GM23248 (cell line): ENCODE data around the gene SGMS1. TPM values are rescaled to one million over a fixed set of nuclear protein-coding genes. Genes with fewer than 3 reads are reported as not detected.

Experiments used
- DNase-seq: peaks from one replicate; pipeline ENCODE4 v3.0.0-alpha.2; 2015
- H2AFZ ChIP-seq: fragments of 200-600 bp; sonication (generic); 2 replicates; pipeline ENCODE4 v1.6.1; 2016; ENCODE audit warnings: antibody characterized with exemption
- H3F3A ChIP-seq: fragments of 200-600 bp; sonication (generic); 2 replicates; pipeline ENCODE4 v1.6.1; 2016; ENCODE audit warnings: mild to moderate bottlenecking, antibody characterized with exemption, mixed run types; ENCODE audit not compliant: insufficient read depth
- H3K27ac ChIP-seq: fragments of 200-600 bp; sonication (generic); 2 replicates; pipeline ENCODE4 v1.5.1; 2016; ENCODE audit warnings: mild to moderate bottlenecking
- H3K27me3 ChIP-seq: fragments of 200-600 bp; sonication (generic); replicated peaks from 2 replicates; pipeline ENCODE4 v1.6.1; 2016; ENCODE audit warnings: mild to moderate bottlenecking; ENCODE audit not compliant: insufficient read depth
- H3K36me3 ChIP-seq: fragments of 200-600 bp; sonication (generic); 2 replicates; pipeline ENCODE4 v1.6.1; 2016; ENCODE audit warnings: low read depth, mild to moderate bottlenecking
- H3K4me1 ChIP-seq: fragments of 200-600 bp; sonication (generic); 2 replicates; pipeline ENCODE4 v1.6.1; 2016; ENCODE audit warnings: mild to moderate bottlenecking; ENCODE audit not compliant: insufficient read depth
- H3K4me2 ChIP-seq: fragments of 200-600 bp; sonication (generic); one replicate; pipeline ENCODE4 v1.6.1; 2016; ENCODE audit warnings: mild to moderate bottlenecking; ENCODE audit not compliant: unreplicated experiment
- H3K4me3 ChIP-seq: fragments of 200-600 bp; sonication (generic); 2 replicates; pipeline ENCODE4 v1.5.1; 2016; ENCODE audit warnings: mild to moderate bottlenecking
- H3K79me2 ChIP-seq: fragments of 200-600 bp; sonication (generic); 2 replicates; pipeline ENCODE4 v1.6.1; 2016; ENCODE audit warnings: mild to moderate bottlenecking; ENCODE audit not compliant: insufficient read depth
- H3K9ac ChIP-seq: fragments of 200-600 bp; sonication (generic); 2 replicates; pipeline ENCODE4 v1.6.1; 2016; ENCODE audit warnings: mild to moderate bottlenecking
- H3K9me2 ChIP-seq: fragments of 200-600 bp; sonication (generic); 2 replicates; pipeline ENCODE4 v1.6.1; 2016; ENCODE audit warnings: mixed run types, mild to moderate bottlenecking, moderate library complexity; ENCODE audit not compliant: insufficient read depth
- H3K9me3 ChIP-seq: fragments of 200-600 bp; sonication (generic); one replicate; pipeline ENCODE4 v1.6.1; 2017; ENCODE audit warnings: low read depth
- H4K20me1 ChIP-seq: fragments of 200-600 bp; sonication (generic); 2 replicates; pipeline ENCODE4 v1.6.0; 2016; ENCODE audit not compliant: insufficient read depth
- EZH2 ChIP-seq: fragments of 200-600 bp; sonication (generic); IDR thresholded peaks from 2 replicates; pipeline ENCODE4 v1.6.1; 2018; ENCODE audit warnings: antibody characterized with exemption, mild to moderate bottlenecking; ENCODE audit not compliant: insufficient read depth, poor library complexity, severe bottlenecking
- EZH2phosphoT487 ChIP-seq: fragments of 200-600 bp; sonication (generic); IDR thresholded peaks from 2 replicates; pipeline ENCODE4 v1.6.1; 2018; ENCODE audit warnings: antibody characterized with exemption, moderate library complexity, mild to moderate bottlenecking, low read depth; ENCODE audit not compliant: insufficient read depth
- WGBS, 2 experiments: methylation state at CpG; one replicate each; pipeline ENCODE4 v1.1.6; 2015 to 2017; ENCODE audit warnings: low lambda C conversion rate in 2 of 2, low coverage in 1 of 2; ENCODE audit errors: missing lambda C conversion rate in 2 of 2; 5-methylcytosine and 5-hydroxymethylcytosine counted together
- in situ Hi-C: fragments of 300-500 bp; cut with MboI; formaldehyde crosslinking; loops from 2 replicates; pipeline ENCODE4 v1.15.0; 2020
- polyA plus RNA-seq: library from polyadenylated mRNA; unstranded; fragments of >200 nt; fragmentation: Nextera tagmentation; extraction: Ambion mirVana; gene quantifications from 2 replicates; pipeline ENCODE4 v1.2.1, GENCODE V29; 2016
- total RNA-seq: library from RNA; depleted of rRNA; stranded (reverse); fragments of >200 nt; shearing (Covaris generic); gene quantifications from 2 replicates; pipeline ENCODE4 v1.2.3, GENCODE V29; 2014

SGMS1 gene
- total and polyA plus RNA-seq, 2 experiments from 2014 or later = 22.7 to 53.6 TPM

- H3K36me3 ChIP-seq = no peaks in the 10 kb centered on the region
- H3K27me3 ChIP-seq = no peaks in the 10 kb centered on the region
- peaks cover 7% of the 10 kb centered on the region; the same call in 1 of the 2 replicates for H3F3A ChIP-seq
- H3K27ac ChIP-seq = no peak overlapping the region
- TF ChIP-seq EZH2phosphoT487 (no peak), EZH2 (no peak)
- in situ Hi-C loops = no loop called here
- H3K9me2 ChIP-seq = no peaks in the 10 kb centered on the region
- peaks cover 6% of the 10 kb centered on the region; the same call in 1 of the 2 replicates for H3K79me2 ChIP-seq
- WGBS, 2 experiments = 51% methylated on average over 2 of the region's 2 CpGs
- H4K20me1 ChIP-seq = no peaks in the 10 kb centered on the region
- no peak overlapping the region for H3K4me2 ChIP-seq
- no peak overlapping the region for H3K4me3 ChIP-seq
- H2AFZ ChIP-seq = no peak overlapping the region
- no peaks in the 10 kb centered on the region for H3K9me3 ChIP-seq
- no peak for DNase-seq
- peaks cover 11% of the 10 kb centered on the region for H3K4me1 ChIP-seq
- no peak overlapping the region for H3K9ac ChIP-seq
Measured at GRCh38 chr10:50541317-50541716, 82.4 kb downstream of the SGMS1 start.

- peaks cover 6% of the 10 kb centered on the region; the same call in 1 of the 2 replicates for H3K79me2 ChIP-seq
- TF ChIP-seq EZH2 (no peak), EZH2phosphoT487 (no peak)
Measured at GRCh38 chr10:50540826-50541122, 83.0 kb downstream of the SGMS1 start.

GRCh38 chr10:50540069-50540825 lies 83.5 kb downstream of the SGMS1 start:
- 63 to 74% methylated on average over 3 of the region's 3 CpGs for WGBS, 2 experiments

More at GRCh38 chr10:50540826-50541122, 83.0 kb downstream of the SGMS1 start:
- Histone ChIP-seq H3K4me1 (peaks cover 11% of the 10 kb centered on the region), H3K9me2 (no peaks in the 10 kb centered on the region), H2AFZ (no peak overlapping the region), H3K9me3 (no peaks in the 10 kb centered on the region), H3K4me2 (no peak overlapping the region), H3K9ac (no peak overlapping the region), H3K4me3 (no peak overlapping the region), H3K27me3 (no peaks in the 10 kb centered on the region), H3K36me3 (no peaks in the 10 kb centered on the region), H4K20me1 (no peaks in the 10 kb centered on the region), H3K27ac (no peak overlapping the region), H3F3A (peaks cover 7% of the 10 kb centered on the region; the same call in 1 of the 2 replicates)
- in situ Hi-C loops = no loop called here
- no peak for DNase-seq
- 96 to 100% methylated on average over 1 of the region's 1 CpG for WGBS, 2 experiments

GRCh38 chr10:50538555-50539398 lies 85.0 kb downstream of the SGMS1 start:
- 95 to 99% methylated on average over 7 of the region's 7 CpGs for WGBS, 2 experiments

More at GRCh38 chr10:50540069-50540825, 83.5 kb downstream of the SGMS1 start:
- Histone ChIP-seq H4K20me1 (no peaks in the 10 kb centered on the region), H3F3A (peaks cover 7% of the 10 kb centered on the region; the same call in 1 of the 2 replicates), H3K79me2 (peaks cover 6% of the 10 kb centered on the region; the same call in 1 of the 2 replicates), H3K4me1 (peaks cover 11% of the 10 kb centered on the region), H3K4me3 (no peak overlapping the region), H3K9me2 (no peaks in the 10 kb centered on the region), H3K36me3 (no peaks in the 10 kb centered on the region), H3K27me3 (no peaks in the 10 kb centered on the region), H3K9ac (no peak overlapping the region), H3K9me3 (no peaks in the 10 kb centered on the region), H3K27ac (no peak overlapping the region), H3K4me2 (no peak overlapping the region), H2AFZ (no peak overlapping the region)
- TF ChIP-seq EZH2phosphoT487 = no peak
- no peak for TF ChIP-seq EZH2
- DNase-seq = peak; percentile 38
- in situ Hi-C loops = no loop called here

More at GRCh38 chr10:50538555-50539398, 85.0 kb downstream of the SGMS1 start:
- peaks cover 14% of the 10 kb centered on the region for H3K4me1 ChIP-seq
- H3K79me2 ChIP-seq = peaks cover 6% of the 10 kb centered on the region; the same call in 1 of the 2 replicates
- no peaks in the 10 kb centered on the region for H3K36me3 ChIP-seq
- H4K20me1 ChIP-seq = no peaks in the 10 kb centered on the region
- TF ChIP-seq EZH2phosphoT487 = no peak
- no peak for TF ChIP-seq EZH2
- in situ Hi-C loops = no loop called here
- no peak overlapping the region for H3K9ac ChIP-seq
- no peaks in the 10 kb centered on the region for H3K27me3 ChIP-seq
- H3K4me3 ChIP-seq = no peak overlapping the region
- H3K9me2 ChIP-seq = no peaks in the 10 kb centered on the region
- H2AFZ ChIP-seq = no peak overlapping the region
- H3K9me3 ChIP-seq = no peaks in the 10 kb centered on the region
- no peak overlapping the region for H3K4me2 ChIP-seq
- no peak overlapping the region for H3K27ac ChIP-seq
- DNase-seq = peak; percentile 28
- H3F3A ChIP-seq = peaks cover 7% of the 10 kb centered on the region; the same call in 1 of the 2 replicates
